ENCODE measurements around the gene AGR3. TPM values are rescaled to one million over a fixed set of nuclear protein-coding genes. Genes with fewer than 3 reads are reported as not detected.

The AGR3 gene
- total RNA-seq, 4 donors from 2014 or later = 7.1 to 9.1 TPM; not detected in 2

- TF ChIP-seq, protein P1, sequence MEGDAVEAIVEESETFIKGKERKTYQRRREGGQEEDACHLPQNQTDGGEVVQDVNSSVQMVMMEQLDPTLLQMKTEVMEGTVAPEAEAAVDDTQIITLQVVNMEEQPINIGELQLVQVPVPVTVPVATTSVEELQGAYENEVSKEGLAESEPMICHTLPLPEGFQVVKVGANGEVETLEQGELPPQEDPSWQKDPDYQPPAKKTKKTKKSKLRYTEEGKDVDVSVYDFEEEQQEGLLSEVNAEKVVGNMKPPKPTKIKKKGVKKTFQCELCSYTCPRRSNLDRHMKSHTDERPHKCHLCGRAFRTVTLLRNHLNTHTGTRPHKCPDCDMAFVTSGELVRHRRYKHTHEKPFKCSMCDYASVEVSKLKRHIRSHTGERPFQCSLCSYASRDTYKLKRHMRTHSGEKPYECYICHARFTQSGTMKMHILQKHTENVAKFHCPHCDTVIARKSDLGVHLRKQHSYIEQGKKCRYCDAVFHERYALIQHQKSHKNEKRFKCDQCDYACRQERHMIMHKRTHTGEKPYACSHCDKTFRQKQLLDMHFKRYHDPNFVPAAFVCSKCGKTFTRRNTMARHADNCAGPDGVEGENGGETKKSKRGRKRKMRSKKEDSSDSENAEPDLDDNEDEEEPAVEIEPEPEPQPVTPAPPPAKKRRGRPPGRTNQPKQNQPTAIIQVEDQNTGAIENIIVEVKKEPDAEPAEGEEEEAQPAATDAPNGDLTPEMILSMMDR (IDR thresholded peaks at IDR 0.05) = no peak
- no peak for TF ChIP-seq POLR2A (IDR thresholded peaks at IDR 0.05)
- H3K4me1 ChIP-seq = no peaks in the 10 kb centered on the region
- DNase-seq = no peak
- no peaks in the 10 kb centered on the region for H3K36me3 ChIP-seq
- no peak overlapping the region for H3K4me3 ChIP-seq
- H3K9me3 ChIP-seq = no peaks in the 10 kb centered on the region
- H3K27me3 ChIP-seq = no peaks in the 10 kb centered on the region
- intact Hi-C loops (cut with DNase I; ENCODE audit: low total_unique reads) = no loop called here
- H3K27ac ChIP-seq = no peak overlapping the region
Measured at GRCh38 chr7:16925609-16926008, 43.8 kb upstream of the AGR3 start.

GRCh38 chr7:16923019-16923418, 41.2 kb upstream of the AGR3 start:
- Histone ChIP-seq H3K4me3 (no peak overlapping the region), H3K36me3 (no peaks in the 10 kb centered on the region), H3K27ac (no peak overlapping the region), H3K9me3 (no peaks in the 10 kb centered on the region), H3K4me1 (no peaks in the 10 kb centered on the region), H3K27me3 (no peaks in the 10 kb centered on the region)
- intact Hi-C loops (cut with DNase I; ENCODE audit: low total_unique reads) = no loop called here
- no peak for DNase-seq
- TF ChIP-seq POLR2A (IDR thresholded peaks at IDR 0.05) = no peak
- TF ChIP-seq, protein P1 (IDR thresholded peaks at IDR 0.05) = no peak

- no peak overlapping the region for H3K27ac ChIP-seq
- intact Hi-C loops (cut with DNase I; ENCODE audit: low total_unique reads) = no loop called here
- no peaks in the 10 kb centered on the region for H3K36me3 ChIP-seq
Measured at GRCh38 chr7:16921644-16922257, 40.0 kb upstream of the AGR3 start.

DNA sequence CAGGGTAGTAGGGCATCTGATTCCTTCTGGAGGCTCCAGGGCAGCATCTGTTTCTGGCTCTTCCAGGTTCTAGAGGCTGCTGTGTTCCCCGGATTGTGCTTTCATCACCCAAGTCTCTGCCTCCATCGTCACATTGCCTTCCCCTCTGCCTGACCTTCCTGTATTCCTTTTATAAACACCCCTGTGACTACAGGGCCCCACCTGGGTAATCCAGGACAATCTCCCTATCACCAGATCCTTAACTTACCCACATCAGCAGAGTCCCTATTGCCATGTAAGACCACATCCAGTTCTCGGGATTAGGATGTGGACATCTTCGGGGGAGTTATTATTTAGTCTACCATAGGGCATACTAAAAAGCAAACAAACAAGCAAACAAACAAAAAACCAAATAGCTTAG, 39.4 kb upstream of the AGR3 start:
- H3K36me3 ChIP-seq = no peaks in the 10 kb centered on the region
- no peak overlapping the region for H3K4me3 ChIP-seq
- H3K27ac ChIP-seq = no peak overlapping the region
- no peaks in the 10 kb centered on the region for H3K4me1 ChIP-seq
- intact Hi-C loops (cut with DNase I; ENCODE audit: low total_unique reads) = no loop called here
- DNase-seq = no peak
- no peaks in the 10 kb centered on the region for H3K9me3 ChIP-seq
- TF ChIP-seq, protein P1 (IDR thresholded peaks at IDR 0.05) = no peak
- no peak for TF ChIP-seq POLR2A (IDR thresholded peaks at IDR 0.05)
- no peaks in the 10 kb centered on the region for H3K27me3 ChIP-seq

More at GRCh38 chr7:16921644-16922257, 40.0 kb upstream of the AGR3 start:
- H3K4me1 ChIP-seq = no peaks in the 10 kb centered on the region
- no peaks in the 10 kb centered on the region for H3K27me3 ChIP-seq
- DNase-seq = no peak
- TF ChIP-seq POLR2A (IDR thresholded peaks at IDR 0.05) = no peak
- TF ChIP-seq, protein P1 (IDR thresholded peaks at IDR 0.05) = no peak
- no peaks in the 10 kb centered on the region for H3K9me3 ChIP-seq
- H3K4me3 ChIP-seq = no peak overlapping the region

DNA sequence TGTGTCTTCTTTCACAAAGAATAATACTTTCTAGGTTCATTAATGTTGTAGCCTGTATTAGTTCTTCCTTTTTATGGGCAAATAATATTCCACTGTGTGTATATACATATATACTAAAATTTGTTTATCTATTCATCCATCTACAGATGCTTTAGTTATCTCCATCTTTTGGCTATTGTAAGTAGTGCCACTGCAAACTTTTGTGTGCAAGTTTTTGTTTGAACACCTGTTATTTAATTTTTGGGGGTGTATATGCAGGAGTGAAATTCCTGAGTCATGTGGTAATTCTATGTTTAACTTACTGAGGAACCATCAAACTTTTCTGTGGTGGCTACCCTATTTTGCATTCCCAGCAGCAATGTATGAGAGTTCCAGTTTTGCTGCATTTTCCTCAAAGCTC, 37.7 kb upstream of the AGR3 start:
- Histone ChIP-seq H3K36me3 (no peaks in the 10 kb centered on the region), H3K4me1 (no peaks in the 10 kb centered on the region), H3K27me3 (no peaks in the 10 kb centered on the region), H3K9me3 (no peaks in the 10 kb centered on the region), H3K4me3 (no peak overlapping the region), H3K27ac (no peak overlapping the region)
- TF ChIP-seq POLR2A (IDR thresholded peaks at IDR 0.05) = no peak
- TF ChIP-seq, protein P1 (IDR thresholded peaks at IDR 0.05) = no peak
- no peak for DNase-seq
- intact Hi-C loops (cut with DNase I; ENCODE audit: low total_unique reads) = no loop called here
